Activated naive CD4-positive, alpha-beta T cell (primary cell): ENCODE data around the gene SIRT7.
A peak's percentile ranks its signal among the peaks of the same experiment; 100 is the strongest.
"Not testable (repeated sequence)": the region's sequence is repeated elsewhere in the genome, so short reads cannot be mapped to it uniquely, and the experiment has no call there.

Experiments
- DNase-seq, 4 experiments: peaks; one replicate each; lab custom pipeline; 2025; lab: John Stamatoyannopoulos, UW

Gene SIRT7

GRCh38 chr17:81920612-81921536 is 2.9 kb upstream of the SIRT7 start:
- no peak for DNase-seq

GRCh38 chr17:81918832-81919545 is 1.0 kb upstream of the SIRT7 start:
- no peak for DNase-seq

GRCh38 chr17:81918333-81918669 is 325 bp upstream of the SIRT7 start:
- not testable (repeated sequence) for DNase-seq

- no peak for DNase-seq
Measured at GRCh38 chr17:81916234-81917001, 1.6 kb downstream of the SIRT7 start.

- DNase-seq = no peak
Measured at GRCh38 chr17:81915331-81915730, 2.6 kb downstream of the SIRT7 start.

- DNase-seq = no peak
Measured at GRCh38 chr17:81914103-81914850, 3.7 kb downstream of the SIRT7 start.

- DNase-seq = no peak
Measured at GRCh38 chr17:81913394-81914102, 4.4 kb downstream of the SIRT7 start.

- no peak for DNase-seq
Measured at GRCh38 chr17:81912441-81913309, 5.3 kb downstream of the SIRT7 start.

- no peak for DNase-seq
Measured at GRCh38 chr17:81911969-81912368, 6.0 kb downstream of the SIRT7 start.

GRCh38 chr17:81911277-81911961 is 6.6 kb downstream of the SIRT7 start, which contains the start of gene PCYT2:
PCYT2 (minus strand) TSS chr17:81911399; CDS start chr17:81911355, 44 bp downstream.
- DNase-seq = peak; percentile 75 to 89 (median 78)

GRCh38 chr17:81910840-81911276 is 7.1 kb downstream of the SIRT7 start:
- DNase-seq = no peak

GRCh38 chr17:81909966-81910839 is 7.8 kb downstream of the SIRT7 start:
- DNase-seq = no peak

- no peak for DNase-seq
Measured at GRCh38 chr17:81909231-81909630, 8.7 kb downstream of the SIRT7 start.

GRCh38 chr17:81908793-81909192 is 9.2 kb downstream of the SIRT7 start:
- DNase-seq = no peak

- DNase-seq = no peak
Measured at GRCh38 chr17:81907219-81908145, 10.5 kb downstream of the SIRT7 start.

GRCh38 chr17:81906476-81907218 is 11.3 kb downstream of the SIRT7 start:
- DNase-seq = no peak
